K562 (cell line): ENCODE data around the gene CDK5R2.

Experiments
- CCAR2 ChIP-seq: fragments of 200-400 bp; formaldehyde crosslinking; IDR thresholded peaks from 2 replicates; pipeline ENCODE4 v1.6.1; 2017; ENCODE audit warnings: mild to moderate bottlenecking, low read depth, low read length
- CTCF ChIP-seq, 3 experiments: IDR thresholded peaks in 2 of 3; conservative IDR thresholded peaks in 1 of 3; 2 replicates each; pipeline ENCODE4 v1.5.1; 2011 to 2012; ENCODE audit warnings: low read length in 3 of 3, mild to moderate bottlenecking in 3 of 3, control low read depth in 2 of 3, improper control_type of control experiment in 1 of 3, inconsistent platforms in 1 of 3, low read depth in 1 of 3, mixed read lengths in 1 of 3, moderate library complexity in 1 of 3; ENCODE audit not compliant: insufficient read depth in 2 of 3
- FOS ChIP-seq: IDR thresholded peaks from 3 replicates; pipeline ENCODE4 v1.6.1; 2011; ENCODE audit not compliant: insufficient read length; ENCODE audit errors: extremely low read depth
- MAFK ChIP-seq: IDR thresholded peaks from 2 replicates; pipeline ENCODE4 v1.6.1; 2011; ENCODE audit warnings: low read length, improper control_type of control experiment
- MYC ChIP-seq, 2 experiments: fragments of 250-450 bp in 1 of 2; sonication (Bioruptor Pico) in 1 of 2; IDR thresholded peaks; 2 replicates each; pipeline versions ENCODE4 v1.5.1 to v1.6.1; 2012 to 2021; ENCODE audit warnings: low read depth in 2 of 2, borderline replicate concordance in 1 of 2, improper control_type of control experiment in 1 of 2, low read length in 1 of 2, mild to moderate bottlenecking in 1 of 2, moderate library complexity in 1 of 2
- SETDB1 ChIP-seq: IDR thresholded peaks from one replicate; pipeline ENCODE4 v1.6.1; 2012; ENCODE audit warnings: low read length, control low read depth, inconsistent platforms
- SIN3A ChIP-seq, 2 experiments: fragments of 150-350 bp in 1 of 2; IDR thresholded peaks; 2 replicates each; pipeline ENCODE4 v1.6.1; 2011 to 2016; ENCODE audit warnings: borderline replicate concordance in 2 of 2, low read depth in 2 of 2, low read length in 2 of 2, mild to moderate bottlenecking in 2 of 2, moderate library complexity in 2 of 2; ENCODE audit not compliant: control insufficient read depth in 1 of 2
- SRSF1 ChIP-seq: fragments of 200-400 bp; formaldehyde crosslinking; IDR thresholded peaks from 2 replicates; pipeline ENCODE4 v1.6.1; 2017; ENCODE audit warnings: mild to moderate bottlenecking, low read depth, low read length, moderate library complexity
- TF ChIP-seq, protein P1 (sequence below): sonication (generic); formaldehyde crosslinking; IDR thresholded peaks from 2 replicates; pipeline ENCODE4 v1.9.0; 2022; ENCODE audit warnings: mild to moderate bottlenecking, missing genetic modification reagents
- TF ChIP-seq, protein P2 (sequence below): fragments of 250-450 bp; sonication (Bioruptor Pico); IDR thresholded peaks from 2 replicates; pipeline ENCODE4 v1.8.0; 2021; ENCODE audit warnings: moderate library complexity, mild to moderate bottlenecking, inconsistent platforms

DNA sequence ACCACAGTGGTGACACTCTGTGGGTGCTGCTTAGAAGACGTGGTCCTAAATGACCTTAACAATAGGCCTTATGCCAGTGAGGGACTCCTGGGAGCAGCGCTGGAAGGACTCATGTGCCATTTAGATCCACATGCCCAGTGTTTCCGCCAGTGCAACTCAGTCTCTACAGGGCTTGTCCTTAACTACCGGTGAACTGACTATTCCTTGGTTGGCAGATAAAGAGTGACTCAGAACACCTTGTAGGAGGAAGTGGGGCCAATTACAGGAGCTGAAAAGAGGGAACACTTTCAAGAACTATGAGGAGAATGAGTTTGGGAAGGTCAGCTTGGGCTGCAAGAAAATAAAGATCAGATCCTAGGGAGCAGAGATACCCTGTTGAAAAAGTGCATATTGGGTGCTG, 1.8 kb upstream of the CDK5R2 start:
- no peak for TF ChIP-seq CTCF (IDR thresholded peaks at IDR 0.05 in 2 of 3, conservative IDR thresholded peaks at IDR 0.05 in 1 of 3; ENCODE audit: insufficient read depth in 2 of 3, low read depth in 1 of 3, low read length in 3 of 3)
- no peak for TF ChIP-seq MYC (IDR thresholded peaks at IDR 0.05; ENCODE audit: low read depth, low read length)
- no peak for TF ChIP-seq MYC (CRISPR knock-in tag; IDR thresholded peaks at IDR 0.05; ENCODE audit: borderline replicate concordance, low read depth)
- TF ChIP-seq SRSF1: no peak
- no peak for TF ChIP-seq MAFK
- TF ChIP-seq, protein P1, sequence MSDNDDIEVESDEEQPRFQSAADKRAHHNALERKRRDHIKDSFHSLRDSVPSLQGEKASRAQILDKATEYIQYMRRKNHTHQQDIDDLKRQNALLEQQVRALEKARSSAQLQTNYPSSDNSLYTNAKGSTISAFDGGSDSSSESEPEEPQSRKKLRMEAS (CRISPR knock-in tag): no peak
- TF ChIP-seq SETDB1: no peak
- TF ChIP-seq FOS: no peak
- no peak for TF ChIP-seq SIN3A (IDR thresholded peaks at IDR 0.05; ENCODE audit: borderline replicate concordance in 2 of 2, control insufficient read depth in 1 of 2, low read depth in 2 of 2, low read length in 2 of 2)
- TF ChIP-seq, protein P2, sequence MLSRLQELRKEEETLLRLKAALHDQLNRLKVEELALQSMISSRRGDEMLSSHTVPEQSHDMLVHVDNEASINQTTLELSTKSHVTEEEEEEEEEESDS (CRISPR knock-in tag): no peak
- TF ChIP-seq CCAR2: no peak
